Measurements from ENCODE around the gene HSP90B1.
A peak's percentile ranks its signal among the peaks of the same experiment; 100 is the strongest.

Gene HSP90B1

DNA sequence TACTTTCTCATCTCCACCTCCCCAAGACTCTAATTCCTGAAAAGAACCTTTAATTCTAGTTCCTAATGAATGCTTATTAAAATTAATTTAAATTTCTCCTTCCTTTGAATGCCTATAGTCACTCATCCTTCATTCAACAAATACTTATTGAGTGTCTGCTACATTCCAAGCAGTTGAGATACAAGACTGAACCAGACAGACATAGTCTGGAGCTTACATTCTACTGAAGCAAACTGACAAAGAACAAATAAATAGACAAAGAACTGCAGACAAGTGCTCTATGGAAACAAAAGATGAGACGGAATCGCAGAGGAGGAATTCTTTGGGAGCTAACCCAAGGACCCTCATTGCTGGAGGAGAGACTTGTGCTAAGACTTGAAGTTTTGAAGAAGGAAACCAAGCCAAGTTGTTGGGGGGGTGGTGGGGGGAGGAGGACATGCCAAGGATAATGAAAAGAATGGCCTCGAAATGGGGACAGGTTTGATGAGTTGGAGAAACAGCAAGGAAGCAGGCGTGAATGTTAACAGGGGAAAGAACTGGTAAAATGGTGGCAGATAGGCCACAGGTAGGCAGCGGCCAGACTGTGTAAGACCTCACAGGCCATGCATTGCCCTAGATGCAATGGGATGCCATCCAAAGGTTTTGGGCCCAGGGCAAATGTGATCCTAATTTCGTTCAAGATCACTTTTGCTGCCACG lies 25.8 kb downstream of the HSP90B1 start:
- H3K4me1 Mint-ChIP-seq: peaks cover 58% of the 10 kb centered on the region
- H3K4me3 Mint-ChIP-seq: peak overlapping the region; percentile 87 to 91
- ATAC-seq: no peak
- peak overlapping the region; percentile 86 to 98 for H3K27ac Mint-ChIP-seq
- H3K9me3 Mint-ChIP-seq: no peaks in the 10 kb centered on the region
- DNase-seq: no peak
- no peaks in the 10 kb centered on the region for H3K27me3 Mint-ChIP-seq

DNA sequence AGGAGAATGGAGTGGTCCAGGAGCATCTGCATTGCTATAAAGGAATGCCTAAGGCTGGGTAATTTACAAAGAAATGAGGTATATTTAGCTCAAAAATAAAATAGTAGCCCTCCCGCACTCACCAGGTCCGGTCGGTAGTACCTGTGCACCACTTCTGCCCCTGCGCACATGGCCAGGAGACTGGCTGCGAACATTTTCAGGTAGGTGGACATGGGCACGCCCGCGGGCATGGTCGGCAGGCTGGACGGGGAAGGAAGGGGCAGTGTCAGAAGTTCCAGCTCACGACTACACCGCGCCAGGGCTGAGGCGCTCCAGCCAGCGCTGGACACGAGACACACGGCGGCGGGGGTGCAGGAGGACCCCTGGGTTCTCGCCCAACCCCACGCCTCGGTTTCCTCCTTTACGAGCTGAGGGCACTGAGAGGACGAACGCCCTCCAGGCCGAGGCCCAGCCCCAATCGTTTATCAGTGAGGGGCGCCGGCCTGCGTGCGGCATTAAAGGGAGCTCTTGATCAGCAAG lies 26.4 kb downstream of the HSP90B1 start:
- Mint-ChIP-seq H3K9me3 (no peaks in the 10 kb centered on the region), H3K27ac (peak overlapping the region; percentile 98), H3K4me3 (peak overlapping the region; percentile 87 to 91), H3K27me3 (no peaks in the 10 kb centered on the region), H3K4me1 (peaks cover 58% of the 10 kb centered on the region)
- no peak for DNase-seq
- ATAC-seq: no peak

DNA sequence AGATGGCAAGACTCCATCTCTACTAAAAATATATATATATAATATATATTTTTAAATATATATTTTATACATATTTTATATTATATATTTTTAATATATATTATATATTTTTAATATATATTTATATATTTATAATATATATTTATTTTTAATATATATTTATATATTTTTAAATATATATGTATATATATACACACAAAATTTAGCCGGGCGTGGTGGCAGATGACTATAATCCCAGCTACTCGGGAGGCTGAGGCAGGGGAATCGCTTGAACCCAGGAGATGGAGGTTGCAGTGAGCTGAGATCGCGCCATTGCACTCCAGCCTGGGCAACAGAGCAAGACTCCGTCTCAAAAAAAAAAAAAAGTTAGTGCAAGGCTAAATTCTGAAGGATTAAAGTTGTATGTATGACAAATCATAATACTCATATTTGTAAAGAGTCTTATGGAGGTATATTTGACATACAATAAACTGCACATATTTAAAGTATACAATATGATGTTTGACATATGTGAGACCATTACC lies 27.7 kb downstream of the HSP90B1 start:
- ATAC-seq: no peak
- H3K27me3 Mint-ChIP-seq: no peaks in the 10 kb centered on the region
- H3K9me3 Mint-ChIP-seq: no peaks in the 10 kb centered on the region
- H3K27ac Mint-ChIP-seq: peak overlapping the region; percentile 98
- peaks cover 49% of the 10 kb centered on the region for H3K4me1 Mint-ChIP-seq
- H3K4me3 Mint-ChIP-seq: peak overlapping the region; percentile 87 to 91
- no peak for DNase-seq

DNA sequence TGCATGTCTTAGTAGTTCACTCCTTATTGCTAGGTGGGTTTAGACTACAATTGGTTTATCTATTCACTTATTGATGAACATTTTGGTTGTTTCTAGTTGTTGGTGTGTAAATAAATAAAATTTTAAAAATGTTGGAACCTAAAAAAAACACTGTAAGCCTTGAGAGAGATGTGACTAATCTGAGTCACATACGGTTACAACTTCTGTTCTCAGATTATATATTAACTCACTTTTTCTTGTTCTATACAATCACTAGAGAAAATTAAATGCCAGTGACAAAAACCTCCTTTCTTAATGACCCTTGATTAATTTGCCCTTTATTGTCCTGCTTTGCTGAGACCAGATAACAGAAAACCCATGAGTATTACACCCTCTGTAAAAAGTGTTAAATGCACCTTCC lies 28.4 kb downstream of the HSP90B1 start:
- Mint-ChIP-seq H3K4me3 (peak overlapping the region in 1 of 2 donors; percentile 45), H3K27ac (no peak overlapping the region)

DNA sequence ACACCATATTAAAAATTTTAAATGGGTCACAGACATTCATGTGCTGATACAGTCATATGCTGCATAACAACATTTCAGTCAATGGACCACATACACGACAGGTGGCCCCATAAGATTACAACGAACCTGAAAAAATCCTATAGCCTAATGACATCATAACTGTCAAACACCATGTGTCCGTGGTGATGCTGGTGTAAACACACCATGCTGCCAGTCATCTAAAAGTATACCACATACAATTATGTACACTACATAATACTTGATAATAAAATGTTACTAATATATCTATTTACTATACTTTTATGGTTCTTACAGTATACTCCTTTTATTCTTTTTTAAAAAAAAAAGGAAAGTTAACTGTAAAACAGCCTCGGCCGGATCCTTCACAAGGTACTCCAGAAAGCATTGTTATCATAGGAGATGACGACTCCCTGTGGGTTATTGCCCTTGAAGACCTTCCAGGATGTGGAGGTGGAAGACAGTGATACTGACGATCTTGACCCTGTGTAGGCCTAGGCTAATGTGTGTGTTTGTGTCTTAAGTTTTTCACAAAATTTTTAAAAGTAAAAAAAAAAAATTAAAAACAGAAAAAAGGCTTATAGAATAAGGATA lies 30.5 kb downstream of the HSP90B1 start:
- ATAC-seq (no peak), DNase-seq (no peak)
- Mint-ChIP-seq H3K9me3 (no peaks in the 10 kb centered on the region), H3K4me3 (no peak overlapping the region), H3K27ac (no peak overlapping the region), H3K4me1 (peaks cover 39% of the 10 kb centered on the region), H3K27me3 (no peaks in the 10 kb centered on the region)

More for the DNA sequence above, 28.4 kb downstream of the HSP90B1 start:
- ATAC-seq: no peak
- H3K4me1 Mint-ChIP-seq: peaks cover 48% of the 10 kb centered on the region
- H3K9me3 Mint-ChIP-seq: no peaks in the 10 kb centered on the region
- H3K27me3 Mint-ChIP-seq: no peaks in the 10 kb centered on the region
- no peak for DNase-seq

DNA sequence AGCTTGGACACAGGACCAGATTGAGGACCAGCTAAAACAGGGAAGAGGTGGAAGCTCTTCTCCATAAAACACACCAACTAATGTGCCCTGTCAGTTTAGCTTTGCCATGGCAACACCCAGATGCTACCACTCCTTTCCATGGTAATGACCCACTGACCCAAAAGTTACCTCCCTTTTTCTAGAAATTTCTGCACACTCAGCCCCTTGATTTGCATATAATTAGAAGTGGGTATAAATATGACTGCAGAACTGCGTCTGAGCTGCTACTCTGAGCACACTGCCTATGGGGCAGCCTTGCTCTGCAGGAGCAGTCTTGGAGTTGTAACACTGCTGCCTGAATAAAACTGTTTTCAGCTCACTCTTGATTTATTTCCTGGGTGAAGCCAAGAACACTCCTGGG lies 32.3 kb downstream of the HSP90B1 start:
- peaks cover 45% of the 10 kb centered on the region for H3K4me1 Mint-ChIP-seq
- H3K27ac Mint-ChIP-seq: no peak overlapping the region
- no peak for ATAC-seq
- no peaks in the 10 kb centered on the region for H3K27me3 Mint-ChIP-seq
- DNase-seq: no peak
- H3K4me3 Mint-ChIP-seq: no peak overlapping the region
- H3K9me3 Mint-ChIP-seq: no peaks in the 10 kb centered on the region

DNA sequence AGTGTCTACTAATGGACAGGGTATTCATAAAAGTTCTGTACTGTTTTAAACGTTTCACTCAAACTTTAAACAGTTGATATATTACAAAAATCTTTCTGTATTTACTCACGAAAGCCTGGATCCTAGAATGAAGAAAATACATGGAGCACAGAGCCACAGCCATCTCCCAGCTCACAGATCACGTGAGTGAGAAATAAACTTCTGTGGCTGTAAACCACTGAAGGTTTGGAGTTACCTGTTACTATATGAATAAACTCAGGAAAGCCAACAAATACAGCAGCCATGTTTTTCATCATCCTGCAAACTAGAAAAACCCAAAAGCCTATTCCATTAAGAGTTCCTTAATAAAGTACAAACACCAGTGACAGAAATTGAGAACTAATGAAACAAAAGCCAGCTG lies 34.6 kb downstream of the HSP90B1 start:
- Mint-ChIP-seq H3K27ac (peak overlapping the region; percentile 95 to 99), H3K9me3 (no peaks in the 10 kb centered on the region), H3K4me3 (peak overlapping the region; percentile 95 to 99), H3K4me1 (peaks cover 56% of the 10 kb centered on the region), H3K27me3 (no peaks in the 10 kb centered on the region)
- DNase-seq (no peak), ATAC-seq (no peak)

DNA sequence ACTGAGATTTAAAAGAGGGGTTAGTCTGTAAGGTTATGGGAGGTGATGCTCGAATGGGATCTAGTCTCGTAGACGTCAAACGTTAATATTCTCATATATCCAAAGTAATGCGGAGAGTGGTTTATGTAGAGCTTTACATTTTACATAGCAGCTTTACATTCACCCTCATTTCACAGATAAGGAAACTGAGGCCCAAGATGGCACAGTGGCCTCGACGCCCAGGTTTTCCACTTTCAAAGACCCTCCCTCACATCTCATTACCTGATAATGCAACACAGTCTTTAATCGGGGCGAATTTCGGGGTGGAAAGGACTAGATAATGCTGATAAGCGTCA lies 35.0 kb downstream of the HSP90B1 start:
- Mint-ChIP-seq H3K4me3 (peak overlapping the region; percentile 95 to 99), H3K9me3 (no peaks in the 10 kb centered on the region), H3K27me3 (no peaks in the 10 kb centered on the region), H3K4me1 (peaks cover 60% of the 10 kb centered on the region), H3K27ac (peak overlapping the region; percentile 95 to 99)
- ATAC-seq: no peak
- DNase-seq: no peak

DNA sequence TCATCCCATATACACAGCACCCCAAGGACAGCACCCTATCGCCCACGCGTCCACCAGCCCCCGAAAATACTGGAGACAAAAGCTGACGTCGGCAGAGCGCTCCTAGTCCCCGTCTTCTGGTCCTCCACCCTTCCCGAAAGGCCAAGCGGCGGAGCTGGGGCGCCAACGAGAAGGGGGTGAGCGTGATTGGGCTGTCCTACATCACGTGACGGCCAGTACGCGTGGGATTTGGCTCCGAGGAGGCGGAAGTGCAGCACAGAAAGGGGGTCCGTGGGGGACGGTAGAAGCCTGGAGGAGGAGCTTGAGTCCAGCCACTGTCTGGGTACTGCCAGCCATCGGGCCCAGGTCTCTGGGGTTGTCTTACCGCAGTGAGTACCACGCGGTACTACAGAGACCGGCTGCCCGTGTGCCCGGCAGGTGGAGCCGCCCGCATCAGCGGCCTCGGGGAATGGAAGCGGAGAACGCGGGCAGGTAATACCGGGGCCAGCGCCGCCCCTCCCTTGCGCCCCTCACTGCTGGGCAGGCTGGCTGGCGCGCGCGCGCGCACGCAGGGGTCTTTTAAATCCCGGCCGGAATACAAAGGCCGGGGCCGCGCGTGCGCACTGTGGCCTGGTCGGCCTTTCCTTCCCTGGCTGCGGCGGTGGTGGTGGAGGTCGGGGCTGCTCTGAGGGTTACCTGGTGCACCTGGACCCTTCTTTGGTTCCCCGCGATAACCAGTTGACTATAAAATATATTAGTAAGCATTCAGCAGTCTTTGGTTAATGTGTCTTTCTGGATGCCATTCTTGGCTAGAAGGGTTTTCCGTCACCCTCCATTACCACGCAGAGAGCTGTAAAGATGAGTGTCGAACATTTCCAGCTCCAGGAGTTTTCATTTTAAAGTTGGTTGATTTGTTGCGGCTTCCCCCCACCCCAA lies 35.6 kb downstream of the HSP90B1 start, which contains the start of gene TDG:
Gene TDG, plus strand, starts transcription at position 283 of the 915 bp plus-strand sequence. Its CDS starts 166 bp downstream, at position 449.
- Mint-ChIP-seq H3K9me3 (no peaks in the 10 kb centered on the region), H3K27me3 (no peaks in the 10 kb centered on the region), H3K4me3 (peak within 1 kb of the TSS; percentile 95 to 99)

DNA sequence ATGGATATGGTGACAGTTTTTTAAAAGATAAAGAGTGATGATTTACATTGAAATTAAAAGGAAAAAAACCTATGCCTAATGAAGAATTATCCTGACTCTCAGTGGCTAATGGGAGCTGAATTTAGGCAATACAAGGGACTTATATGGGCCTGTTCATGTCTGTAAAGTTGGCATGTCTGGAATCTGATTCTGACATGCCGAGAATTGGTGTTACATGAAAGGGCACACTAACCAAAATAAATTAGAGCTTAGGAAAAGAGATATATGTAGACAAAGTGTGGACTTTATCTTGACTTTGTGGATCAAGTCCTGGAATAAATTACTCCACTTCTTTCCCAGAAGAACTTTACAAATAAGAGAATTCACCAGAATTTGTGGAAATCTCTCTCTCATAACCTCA lies 36.5 kb downstream of the HSP90B1 start:
- Mint-ChIP-seq H3K4me3 (peak overlapping the region; percentile 95 to 99), H3K4me1 (peaks cover 69% of the 10 kb centered on the region), H3K9me3 (no peaks in the 10 kb centered on the region), H3K27me3 (no peaks in the 10 kb centered on the region), H3K27ac (peak overlapping the region; percentile 94 to 99)
- DNase-seq: no peak
- no peak for ATAC-seq

More for the DNA sequence above, 35.6 kb downstream of the HSP90B1 start, which contains the start of gene TDG:
- peak within 1 kb of the TSS; percentile 95 to 99 for H3K27ac Mint-ChIP-seq
- DNase-seq (peak; percentile 94 to 99), ATAC-seq (peak; percentile 98)
- peaks cover 63% of the 10 kb centered on the region for H3K4me1 Mint-ChIP-seq

DNA sequence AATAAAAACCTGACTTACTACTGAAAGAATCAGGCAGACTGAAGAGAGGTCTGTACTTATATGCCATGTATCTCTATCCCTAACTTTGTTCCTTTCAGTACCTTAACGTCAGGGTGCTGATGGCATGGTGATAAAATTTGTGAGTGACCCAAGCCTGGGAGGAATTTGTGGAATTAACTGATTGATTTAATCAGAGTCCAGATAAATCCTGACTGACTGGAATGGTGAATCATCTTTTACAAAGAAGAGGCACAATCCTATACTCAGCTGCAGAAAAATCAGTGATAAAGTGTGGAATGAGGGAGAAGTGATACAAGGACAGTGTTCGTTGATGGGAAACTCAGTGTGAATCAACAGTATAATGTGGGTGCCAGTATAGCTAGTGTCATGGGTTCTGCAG lies 39.2 kb downstream of the HSP90B1 start:
- H3K27me3 Mint-ChIP-seq: no peaks in the 10 kb centered on the region
- H3K9me3 Mint-ChIP-seq: no peaks in the 10 kb centered on the region
- no peak overlapping the region for H3K27ac Mint-ChIP-seq
- H3K4me3 Mint-ChIP-seq: peak overlapping the region in 1 of 2 donors; percentile 28
- H3K4me1 Mint-ChIP-seq: peaks cover 63% of the 10 kb centered on the region
- ATAC-seq: no peak
- no peak for DNase-seq

DNA sequence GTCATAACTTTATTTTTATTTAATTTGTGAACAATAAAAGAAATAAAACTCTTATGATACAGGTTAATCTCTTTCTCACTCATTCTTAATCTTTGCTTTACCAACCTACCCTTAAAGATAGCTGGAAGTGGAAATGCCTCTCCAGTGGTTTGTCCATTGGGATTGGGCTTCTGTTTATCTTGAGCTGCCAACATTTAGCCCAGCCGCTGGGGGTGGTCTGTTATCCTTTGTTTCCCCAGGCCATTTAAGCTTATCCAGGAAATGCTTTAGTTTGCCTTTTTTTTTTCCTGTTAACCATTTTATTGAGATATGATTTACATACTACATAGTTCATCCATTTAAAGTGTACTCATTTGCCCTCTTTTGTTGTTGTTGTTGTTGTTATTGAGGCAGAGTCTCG lies 43.7 kb downstream of the HSP90B1 start:
- no peaks in the 10 kb centered on the region for H3K9me3 Mint-ChIP-seq
- peaks cover 48% of the 10 kb centered on the region for H3K4me1 Mint-ChIP-seq
- no peak for DNase-seq
- no peak for ATAC-seq
- no peak overlapping the region for H3K4me3 Mint-ChIP-seq
- peak overlapping the region in 1 of 2 donors; percentile 49 for H3K27ac Mint-ChIP-seq
- no peaks in the 10 kb centered on the region for H3K27me3 Mint-ChIP-seq

DNA sequence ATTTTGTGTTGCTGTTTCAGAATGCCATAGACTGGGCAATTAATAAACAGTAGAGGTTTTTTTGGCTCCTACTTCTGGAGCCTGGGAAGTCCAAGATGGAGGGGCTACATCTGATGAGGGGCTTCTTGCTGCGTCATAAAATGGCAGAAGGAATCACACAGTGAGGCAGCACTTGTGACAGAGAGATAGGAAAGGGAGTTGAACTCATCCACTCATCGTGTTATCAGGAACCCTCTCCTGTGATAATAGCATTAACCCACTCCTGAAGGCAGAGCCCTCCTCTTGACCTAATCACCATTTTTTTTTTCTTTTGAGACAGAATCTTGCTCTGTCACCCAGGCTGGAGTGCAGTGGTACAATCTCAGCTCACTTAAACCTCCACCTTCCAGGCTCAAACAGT lies 45.2 kb downstream of the HSP90B1 start:
- H3K9me3 Mint-ChIP-seq: no peaks in the 10 kb centered on the region
- no peaks in the 10 kb centered on the region for H3K27me3 Mint-ChIP-seq
- ATAC-seq (no peak), DNase-seq (no peak)
- H3K4me1 Mint-ChIP-seq: peaks cover 34% of the 10 kb centered on the region
- peak overlapping the region in 1 of 2 donors; percentile 82 for H3K27ac Mint-ChIP-seq
- H3K4me3 Mint-ChIP-seq: no peak overlapping the region

DNA sequence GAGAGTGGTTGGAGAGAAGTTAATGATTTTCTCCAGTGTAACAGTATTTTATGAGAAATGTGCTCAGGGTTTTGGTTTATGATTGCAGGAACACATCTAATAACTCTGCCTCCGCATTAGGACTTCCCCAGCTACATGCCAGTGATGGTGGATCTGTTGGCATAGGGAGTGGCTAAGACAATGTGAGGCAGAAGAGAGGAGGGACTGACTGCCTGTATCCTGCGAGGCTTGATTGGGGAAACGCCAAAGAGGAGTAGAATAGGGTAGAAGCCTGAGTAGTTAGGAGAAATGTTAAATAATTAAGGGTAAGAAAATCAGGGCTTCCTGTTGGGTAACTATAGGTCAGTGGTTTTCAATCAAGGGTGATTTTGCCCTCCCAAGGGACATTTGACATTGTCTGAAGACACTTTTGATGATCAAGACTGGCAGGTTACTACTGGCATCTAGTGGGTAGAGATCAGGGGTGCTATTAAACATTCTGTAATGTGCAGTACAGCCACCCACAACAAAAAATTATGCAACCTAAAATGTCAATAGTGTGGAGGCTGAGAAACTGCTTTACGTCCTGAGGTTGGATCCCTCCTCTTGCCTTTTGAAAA lies 48.3 kb downstream of the HSP90B1 start:
- Mint-ChIP-seq H3K4me1 (peaks cover 21% of the 10 kb centered on the region), H3K27ac (peak overlapping the region in 1 of 2 donors; percentile 69), H3K9me3 (no peaks in the 10 kb centered on the region), H3K4me3 (no peak overlapping the region), H3K27me3 (no peaks in the 10 kb centered on the region)
- no peak for ATAC-seq
- no peak for DNase-seq

DNA sequence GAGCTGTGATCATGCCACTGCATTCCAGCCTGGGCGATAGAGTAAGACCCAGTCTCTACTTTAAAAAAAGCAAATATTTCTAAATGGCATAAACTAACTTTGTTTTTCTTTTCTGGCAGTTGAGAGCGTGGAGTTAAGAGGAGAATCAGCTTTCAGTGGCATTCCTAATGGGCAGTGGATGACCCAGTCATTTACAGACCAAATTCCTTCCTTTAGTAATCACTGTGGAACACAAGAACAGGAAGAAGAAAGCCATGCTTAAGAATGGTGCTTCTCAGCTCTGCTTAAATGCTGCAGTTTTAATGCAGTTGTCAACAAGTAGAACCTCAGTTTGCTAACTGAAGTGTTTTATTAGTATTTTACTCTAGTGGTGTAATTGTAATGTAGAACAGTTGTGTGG lies 56.6 kb downstream of the HSP90B1 start:
- H3K9me3 Mint-ChIP-seq: no peaks in the 10 kb centered on the region
- no peaks in the 10 kb centered on the region for H3K4me1 Mint-ChIP-seq
- no peaks in the 10 kb centered on the region for H3K27me3 Mint-ChIP-seq
- H3K4me3 Mint-ChIP-seq: no peak overlapping the region
- ATAC-seq (no peak), DNase-seq (no peak)
- H3K27ac Mint-ChIP-seq: peak overlapping the region; percentile 40 to 84

Data from stimulated activated naive CD8-positive, alpha-beta T cell treated with anti-CD3 and anti-CD28 coated beads, Interleukin-15, amount 100 ng/mL, for 72 hours (primary cell).